Breast epithelium (tissue), 3 donors: ENCODE results near the gene RABEPK.

ENCODE experiments used
- CTCF ChIP-seq, 3 donors: fragments of 450-650 bp; IDR thresholded peaks; one replicate each; pipeline ENCODE4 v1.5.1; 2016 to 2017; ENCODE audit warnings: antibody characterized with exemption in 3 of 3, mild to moderate bottlenecking in 3 of 3, moderate library complexity in 3 of 3
- POLR2AphosphoS5 ChIP-seq, 3 donors: sonication (generic); formaldehyde crosslinking; IDR thresholded peaks; one replicate each; pipeline ENCODE4 v1.6.1; 2017; ENCODE audit warnings: antibody characterized with exemption in 3 of 3

- TF ChIP-seq CTCF (IDR thresholded peaks at IDR 0.05) (no peak), POLR2AphosphoS5 (IDR thresholded peaks at IDR 0.05) (no peak)
These were observed 45.9 kb downstream of the RABEPK start for GRCh38 chr9:125246261-125246667.
